ENCODE results near the gene TBC1D24.

TBC1D24 gene

DNA sequence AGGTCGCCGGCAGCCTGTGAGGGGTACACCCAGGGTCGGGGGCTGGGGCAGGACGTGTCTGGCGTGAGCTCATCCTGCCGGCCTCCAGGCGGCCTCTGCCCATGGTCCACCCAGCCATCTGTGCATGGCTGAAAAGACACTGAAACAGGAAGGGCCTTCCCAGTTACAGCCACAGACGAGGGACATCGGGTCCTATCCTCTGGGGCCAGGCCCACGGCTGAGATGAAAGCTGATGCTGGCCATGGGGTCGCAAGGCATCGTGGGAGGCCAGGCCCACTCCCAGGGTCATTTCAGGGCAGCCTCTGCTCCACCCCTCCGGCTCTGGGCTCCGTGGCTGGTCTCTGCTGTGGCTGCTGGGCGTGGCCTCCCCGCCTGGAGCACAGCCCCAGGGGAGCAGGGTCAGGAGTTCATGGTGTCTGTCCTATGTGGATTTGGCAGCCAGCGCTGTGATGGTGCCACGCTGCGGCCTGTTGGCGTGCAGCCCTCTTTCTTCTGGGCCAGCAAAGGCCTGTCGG lies 22.2 kb downstream of the TBC1D24 start:
- WGBS = 81% methylated on average over 21 of the region's 21 CpGs
- H3K27me3 ChIP-seq (ENCODE audit: control insufficient read depth in 1 of 2, insufficient read depth in 1 of 2, low read length in 2 of 2) = no peaks in the 10 kb centered on the region
- H3K9ac ChIP-seq (ENCODE audit: low read length) = peak overlapping the region; percentile 7
- no peak overlapping the region for H2AK5ac ChIP-seq (ENCODE audit: low read length, severe bottlenecking)
- no peak overlapping the region for H3K4ac ChIP-seq (ENCODE audit: low read depth in 1 of 2, low read length in 2 of 2)
- no peak overlapping the region for H3K4me3 ChIP-seq (ENCODE audit: insufficient read depth in 1 of 2, low read depth in 1 of 2, low read length in 2 of 2)
- peaks cover 19% of the 10 kb centered on the region for H3K79me1 ChIP-seq (replicated peaks; ENCODE audit: low read length, poor library complexity, severe bottlenecking)
- no peak overlapping the region for H4K91ac ChIP-seq (ENCODE audit: low read length)
- no peak overlapping the region for H4K8ac ChIP-seq (ENCODE audit: low read length)
- H3K4me2 ChIP-seq (ENCODE audit: low read length, poor library complexity, severe bottlenecking) = no peak overlapping the region
- H2BK5ac ChIP-seq (ENCODE audit: low read depth, low read length, poor library complexity, severe bottlenecking) = no peak overlapping the region
- no peak overlapping the region for H3K18ac ChIP-seq (ENCODE audit: low read depth in 1 of 2, low read length in 2 of 2)
- no peak overlapping the region for H3K14ac ChIP-seq (ENCODE audit: low read length in 2 of 2)
- peaks cover 24 to 56% of the 10 kb centered on the region in 2 experiments for H3K36me3 ChIP-seq (ENCODE audit: control insufficient read depth in 1 of 2, insufficient read depth in 2 of 2, low read depth in 1 of 2, low read length in 2 of 2)
- no peak overlapping the region for H2BK15ac ChIP-seq (ENCODE audit: low read depth, poor library complexity, severe bottlenecking)
- H2BK12ac ChIP-seq (ENCODE audit: low read length in 2 of 2) = no peak overlapping the region
- H3K27ac ChIP-seq (ENCODE audit: low read length, poor library complexity, severe bottlenecking) = no peak overlapping the region
- DNase-seq = no peak
- no peaks in the 10 kb centered on the region for H3K9me3 ChIP-seq (ENCODE audit: control insufficient read depth, low read length)
- H3K4me1 ChIP-seq (ENCODE audit: control insufficient read depth, insufficient read depth, low read depth, low read length) = peaks cover 24% of the 10 kb centered on the region
- H3K23ac ChIP-seq (ENCODE audit: low read length in 2 of 2) = no peak overlapping the region
- no peak overlapping the region for H2AFZ ChIP-seq (ENCODE audit: low read depth, low read length)
- no peak overlapping the region for H2BK120ac ChIP-seq (ENCODE audit: low read depth, low read length)

- DNase-seq = no peak
- H3K4me1 ChIP-seq (ENCODE audit: control insufficient read depth, insufficient read depth, low read depth, low read length) = peaks cover 27% of the 10 kb centered on the region
- no peaks in the 10 kb centered on the region for H3K27me3 ChIP-seq (ENCODE audit: control insufficient read depth in 1 of 2, insufficient read depth in 1 of 2, low read length in 2 of 2)
- no peak overlapping the region for H3K18ac ChIP-seq (ENCODE audit: low read depth in 1 of 2, low read length in 2 of 2)
- WGBS = 93% methylated on average over 26 of the region's 26 CpGs
- H3K9me3 ChIP-seq (ENCODE audit: control insufficient read depth, low read length) = no peaks in the 10 kb centered on the region
- H4K91ac ChIP-seq (ENCODE audit: low read length) = no peak overlapping the region
- no peak overlapping the region for H2BK5ac ChIP-seq (ENCODE audit: low read depth, low read length, poor library complexity, severe bottlenecking)
- H3K4ac ChIP-seq (ENCODE audit: low read depth in 1 of 2, low read length in 2 of 2) = no peak overlapping the region
- no peak overlapping the region for H3K4me3 ChIP-seq (ENCODE audit: insufficient read depth in 1 of 2, low read depth in 1 of 2, low read length in 2 of 2)
- H2BK15ac ChIP-seq (ENCODE audit: low read depth, poor library complexity, severe bottlenecking) = no peak overlapping the region
- no peak overlapping the region for H4K8ac ChIP-seq (ENCODE audit: low read length)
- H2BK120ac ChIP-seq (ENCODE audit: low read depth, low read length) = no peak overlapping the region
- H3K4me2 ChIP-seq (ENCODE audit: low read length, poor library complexity, severe bottlenecking) = no peak overlapping the region
- H3K23ac ChIP-seq (ENCODE audit: low read length in 2 of 2) = no peak overlapping the region
- no peak overlapping the region for H2AK5ac ChIP-seq (ENCODE audit: low read length, severe bottlenecking)
- peak overlapping the region; percentile 7 for H3K9ac ChIP-seq (ENCODE audit: low read length)
- peaks cover 19% of the 10 kb centered on the region for H3K79me1 ChIP-seq (replicated peaks; ENCODE audit: low read length, poor library complexity, severe bottlenecking)
- no peak overlapping the region for H3K14ac ChIP-seq (ENCODE audit: low read length in 2 of 2)
- H3K36me3 ChIP-seq (ENCODE audit: control insufficient read depth in 1 of 2, insufficient read depth in 2 of 2, low read depth in 1 of 2, low read length in 2 of 2) = peaks cover 24 to 56% of the 10 kb centered on the region in 2 experiments
- H3K27ac ChIP-seq (ENCODE audit: low read length, poor library complexity, severe bottlenecking) = no peak overlapping the region
- H2AFZ ChIP-seq (ENCODE audit: low read depth, low read length) = no peak overlapping the region
- no peak overlapping the region for H2BK12ac ChIP-seq (ENCODE audit: low read length in 2 of 2)
Measured at GRCh38 chr16:2497695-2498484, 23.0 kb downstream of the TBC1D24 start.

GRCh38 chr16:2498531-2499253 lies 23.8 kb downstream of the TBC1D24 start:
- 94% methylated on average over 14 of the region's 15 CpGs for WGBS
- no peak overlapping the region for H2AFZ ChIP-seq (ENCODE audit: low read depth, low read length)
- no peak overlapping the region for H2AK5ac ChIP-seq (ENCODE audit: low read length, severe bottlenecking)
- DNase-seq = no peak
- no peak overlapping the region for H3K4ac ChIP-seq (ENCODE audit: low read depth in 1 of 2, low read length in 2 of 2)
- H3K79me1 ChIP-seq (replicated peaks; ENCODE audit: low read length, poor library complexity, severe bottlenecking) = peaks cover 15% of the 10 kb centered on the region
- H4K91ac ChIP-seq (ENCODE audit: low read length) = no peak overlapping the region
- H2BK5ac ChIP-seq (ENCODE audit: low read depth, low read length, poor library complexity, severe bottlenecking) = no peak overlapping the region
- H2BK15ac ChIP-seq (ENCODE audit: low read depth, poor library complexity, severe bottlenecking) = no peak overlapping the region
- H3K4me3 ChIP-seq (ENCODE audit: insufficient read depth in 1 of 2, low read depth in 1 of 2, low read length in 2 of 2) = no peak overlapping the region
- H3K27me3 ChIP-seq (ENCODE audit: control insufficient read depth in 1 of 2, insufficient read depth in 1 of 2, low read length in 2 of 2) = no peaks in the 10 kb centered on the region
- H3K9me3 ChIP-seq (ENCODE audit: control insufficient read depth, low read length) = no peaks in the 10 kb centered on the region
- H2BK120ac ChIP-seq (ENCODE audit: low read depth, low read length) = no peak overlapping the region
- H3K18ac ChIP-seq (ENCODE audit: low read depth in 1 of 2, low read length in 2 of 2) = no peak overlapping the region
- H2BK12ac ChIP-seq (ENCODE audit: low read length in 2 of 2) = no peak overlapping the region
- H3K27ac ChIP-seq (ENCODE audit: low read length, poor library complexity, severe bottlenecking) = no peak overlapping the region
- H4K8ac ChIP-seq (ENCODE audit: low read length) = no peak overlapping the region
- H3K4me2 ChIP-seq (ENCODE audit: low read length, poor library complexity, severe bottlenecking) = no peak overlapping the region
- H3K36me3 ChIP-seq (ENCODE audit: control insufficient read depth in 1 of 2, insufficient read depth in 2 of 2, low read depth in 1 of 2, low read length in 2 of 2) = peaks cover 24 to 54% of the 10 kb centered on the region in 2 experiments
- no peak overlapping the region for H3K14ac ChIP-seq (ENCODE audit: low read length in 2 of 2)
- no peak overlapping the region for H3K9ac ChIP-seq (ENCODE audit: low read length)
- H3K4me1 ChIP-seq (ENCODE audit: control insufficient read depth, insufficient read depth, low read depth, low read length) = peaks cover 27% of the 10 kb centered on the region
- H3K23ac ChIP-seq (ENCODE audit: low read length in 2 of 2) = no peak overlapping the region

GRCh38 chr16:2499454-2499853 lies 24.5 kb downstream of the TBC1D24 start:
- no peaks in the 10 kb centered on the region for H3K9me3 ChIP-seq (ENCODE audit: control insufficient read depth, low read length)
- H3K4me3 ChIP-seq (ENCODE audit: insufficient read depth in 1 of 2, low read depth in 1 of 2, low read length in 2 of 2) = no peak overlapping the region
- no peak overlapping the region for H3K14ac ChIP-seq (ENCODE audit: low read length in 2 of 2)
- H2AK5ac ChIP-seq (ENCODE audit: low read length, severe bottlenecking) = no peak overlapping the region
- no peak overlapping the region for H3K4ac ChIP-seq (ENCODE audit: low read depth in 1 of 2, low read length in 2 of 2)
- no peak overlapping the region for H4K91ac ChIP-seq (ENCODE audit: low read length)
- peaks cover 27% of the 10 kb centered on the region for H3K4me1 ChIP-seq (ENCODE audit: control insufficient read depth, insufficient read depth, low read depth, low read length)
- H3K18ac ChIP-seq (ENCODE audit: low read depth in 1 of 2, low read length in 2 of 2) = no peak overlapping the region
- H3K36me3 ChIP-seq (ENCODE audit: control insufficient read depth in 1 of 2, insufficient read depth in 2 of 2, low read depth in 1 of 2, low read length in 2 of 2) = peaks cover 24 to 53% of the 10 kb centered on the region in 2 experiments
- H4K8ac ChIP-seq (ENCODE audit: low read length) = no peak overlapping the region
- H3K4me2 ChIP-seq (ENCODE audit: low read length, poor library complexity, severe bottlenecking) = no peak overlapping the region
- no peak overlapping the region for H2BK120ac ChIP-seq (ENCODE audit: low read depth, low read length)
- no peak for DNase-seq
- H3K27me3 ChIP-seq (ENCODE audit: control insufficient read depth in 1 of 2, insufficient read depth in 1 of 2, low read length in 2 of 2) = no peaks in the 10 kb centered on the region
- H2BK12ac ChIP-seq (ENCODE audit: low read length in 2 of 2) = no peak overlapping the region
- H2AFZ ChIP-seq (ENCODE audit: low read depth, low read length) = no peak overlapping the region
- no peak overlapping the region for H2BK5ac ChIP-seq (ENCODE audit: low read depth, low read length, poor library complexity, severe bottlenecking)
- no peak overlapping the region for H2BK15ac ChIP-seq (ENCODE audit: low read depth, poor library complexity, severe bottlenecking)
- peaks cover 15% of the 10 kb centered on the region for H3K79me1 ChIP-seq (replicated peaks; ENCODE audit: low read length, poor library complexity, severe bottlenecking)
- H3K27ac ChIP-seq (ENCODE audit: low read length, poor library complexity, severe bottlenecking) = no peak overlapping the region
- no peak overlapping the region for H3K23ac ChIP-seq (ENCODE audit: low read length in 2 of 2)
- WGBS = 96% methylated on average over 6 of the region's 6 CpGs
- H3K9ac ChIP-seq (ENCODE audit: low read length) = no peak overlapping the region
